ENCODE measurements around the gene RTRAF. TPM values are rescaled to one million over a fixed set of nuclear protein-coding genes. Genes with fewer than 3 reads are reported as not detected.

The RTRAF gene
- total and polyA plus RNA-seq, 2 donors (not counting 3 experiments of a cell fraction or from before 2014, with no cell fraction given) = 64.0 to 237 TPM

GRCh38 chr14:51942971-51943370 is 46.4 kb upstream of the RTRAF start:
- dilution Hi-C loops (cut with MboI; ENCODE audit: extremely low pct_ligation_motif_present, low sequenced_read_pairs) (no loop called here), intact Hi-C loops (cut with micrococcal nuclease) (no loop called here)
- no TSS peak for BruUV-seq (replicated peaks)
- peaks cover 2 to 6% of the 10 kb centered on the region in 2 experiments for H3K27me3 ChIP-seq (ENCODE audit: control insufficient read depth in 2 of 2, insufficient read depth in 2 of 2, low read length in 2 of 2)
- FAIRE-seq = no peak
- H4K20me1 ChIP-seq (replicated peaks; ENCODE audit: control insufficient read depth, extremely low read depth, insufficient read depth, low read length) = no peaks in the 10 kb centered on the region
- H3K9ac ChIP-seq (replicated peaks; ENCODE audit: extremely low read depth, insufficient read depth, low read length) = no peak overlapping the region
- H3K27ac ChIP-seq (ENCODE audit: insufficient read depth, low read depth, low read length) = no peak overlapping the region
- no peaks in the 10 kb centered on the region for H3K36me3 ChIP-seq (ENCODE audit: control insufficient read depth in 2 of 2, extremely low read depth in 1 of 2, insufficient read depth in 2 of 2, low read length in 2 of 2)
- H3K4me3 ChIP-seq (replicated peaks in 1 of 3; ENCODE audit: insufficient read depth in 1 of 3, low read depth in 1 of 3, low read length in 3 of 3) = no peak overlapping the region
- H3K4me2 ChIP-seq (ENCODE audit: insufficient read depth, low read length) = no peak overlapping the region
- POLR2A ChIA-PET = no interaction called here
- H3K9me1 ChIP-seq (replicated peaks; ENCODE audit: control insufficient read depth, extremely low read depth, insufficient read depth, low read length) = no peaks in the 10 kb centered on the region
- no peaks in the 10 kb centered on the region for H3K4me1 ChIP-seq (ENCODE audit: control insufficient read depth, extremely low read depth, insufficient read depth, low read length)
- no peak for DNase-seq (ENCODE audit: low read depth, low spot score)
- no peak overlapping the region for H2AFZ ChIP-seq (ENCODE audit: low read depth, low read length)
- CTCF ChIA-PET = no interaction called here
- H3K9me3 ChIP-seq (replicated peaks; ENCODE audit: control insufficient read depth, insufficient read depth, low read length) = no peaks in the 10 kb centered on the region
- no peak for TF ChIP-seq MYC (IDR thresholded peaks at IDR 0.05; ENCODE audit: low read depth, low read length)
- no peak for TF ChIP-seq FOS (IDR thresholded peaks at IDR 0.05; ENCODE audit: borderline replicate concordance, insufficient read depth, low read length)
- TF ChIP-seq JUN (IDR thresholded peaks at IDR 0.05; ENCODE audit: borderline replicate concordance, insufficient read depth, insufficient read length, low read depth) = no peak
- H3K79me2 ChIP-seq (ENCODE audit: control insufficient read depth, insufficient read depth, low read length) = no peaks in the 10 kb centered on the region

- TF ChIP-seq POLR2A (IDR thresholded peaks at IDR 0.05; ENCODE audit: low read depth, low read length) = no peak
- no peak for TF ChIP-seq GATA2 (IDR thresholded peaks at IDR 0.05; ENCODE audit: insufficient read depth, insufficient read length, low read depth, low read length)
- TF ChIP-seq JUN (IDR thresholded peaks at IDR 0.05; ENCODE audit: borderline replicate concordance, insufficient read depth, insufficient read length, low read depth) = no peak
- no peak for TF ChIP-seq POLR2AphosphoS5 (IDR thresholded peaks at IDR 0.05; ENCODE audit: insufficient read depth, low read depth, low read length)
- TF ChIP-seq FOS (IDR thresholded peaks at IDR 0.05; ENCODE audit: borderline replicate concordance, insufficient read depth, low read length) = no peak
- no peak for TF ChIP-seq EZH2 (IDR thresholded peaks at IDR 0.05; ENCODE audit: borderline replicate concordance, low read depth, low read length, severe bottlenecking)
- TF ChIP-seq MYC (IDR thresholded peaks at IDR 0.05; ENCODE audit: low read depth, low read length) = no peak
- TF ChIP-seq CTCF (IDR thresholded peaks at IDR 0.05; ENCODE audit: extremely low read depth in 1 of 2, insufficient read depth in 1 of 2, low read depth in 1 of 2, low read length in 2 of 2) = no peak
- TF ChIP-seq MAX (IDR thresholded peaks at IDR 0.05; ENCODE audit: insufficient read depth, insufficient read length) = no peak
- CTCF ChIA-PET = no interaction called here
Measured at GRCh38 chr14:51950007-51950406, 39.3 kb upstream of the RTRAF start.

More at GRCh38 chr14:51950007-51950406, 39.3 kb upstream of the RTRAF start:
- Histone ChIP-seq H2AFZ (ENCODE audit: low read depth, low read length) (no peak overlapping the region), H3K36me3 (ENCODE audit: control insufficient read depth in 2 of 2, extremely low read depth in 1 of 2, insufficient read depth in 2 of 2, low read length in 2 of 2) (no peaks in the 10 kb centered on the region), H3K9me3 (replicated peaks; ENCODE audit: control insufficient read depth, insufficient read depth, low read length) (no peaks in the 10 kb centered on the region), H3K9me1 (replicated peaks; ENCODE audit: control insufficient read depth, extremely low read depth, insufficient read depth, low read length) (no peaks in the 10 kb centered on the region), H3K27ac (ENCODE audit: insufficient read depth, low read depth, low read length) (no peak overlapping the region), H3K4me1 (ENCODE audit: control insufficient read depth, extremely low read depth, insufficient read depth, low read length) (no peaks in the 10 kb centered on the region), H3K27me3 (ENCODE audit: control insufficient read depth in 2 of 2, insufficient read depth in 2 of 2, low read length in 2 of 2) (peaks cover 13 to 15% of the 10 kb centered on the region in 2 experiments), H3K9ac (replicated peaks; ENCODE audit: extremely low read depth, insufficient read depth, low read length) (no peak overlapping the region), H3K4me2 (ENCODE audit: insufficient read depth, low read length) (no peak overlapping the region), H3K4me3 (replicated peaks in 1 of 3; ENCODE audit: insufficient read depth in 1 of 3, low read depth in 1 of 3, low read length in 3 of 3) (no peak overlapping the region), H4K20me1 (replicated peaks; ENCODE audit: control insufficient read depth, extremely low read depth, insufficient read depth, low read length) (no peaks in the 10 kb centered on the region), H3K79me2 (ENCODE audit: control insufficient read depth, insufficient read depth, low read length) (no peaks in the 10 kb centered on the region)
- POLR2A ChIA-PET = no interaction called here
- intact Hi-C loops (cut with micrococcal nuclease) = no loop called here
- FAIRE-seq = no peak
- dilution Hi-C loops (cut with MboI; ENCODE audit: extremely low pct_ligation_motif_present, low sequenced_read_pairs) = no loop called here
- BruUV-seq (replicated peaks) = no TSS peak
- no peak for DNase-seq (ENCODE audit: low read depth, low spot score)

All from endothelial cell of umbilical vein (primary cell).